ENCODE results near the gene RPUSD1.

The RPUSD1 gene

GRCh38 chr16:741986-742629 is 46.1 kb downstream of the RPUSD1 start:
- DNase-seq: no peak

DNA sequence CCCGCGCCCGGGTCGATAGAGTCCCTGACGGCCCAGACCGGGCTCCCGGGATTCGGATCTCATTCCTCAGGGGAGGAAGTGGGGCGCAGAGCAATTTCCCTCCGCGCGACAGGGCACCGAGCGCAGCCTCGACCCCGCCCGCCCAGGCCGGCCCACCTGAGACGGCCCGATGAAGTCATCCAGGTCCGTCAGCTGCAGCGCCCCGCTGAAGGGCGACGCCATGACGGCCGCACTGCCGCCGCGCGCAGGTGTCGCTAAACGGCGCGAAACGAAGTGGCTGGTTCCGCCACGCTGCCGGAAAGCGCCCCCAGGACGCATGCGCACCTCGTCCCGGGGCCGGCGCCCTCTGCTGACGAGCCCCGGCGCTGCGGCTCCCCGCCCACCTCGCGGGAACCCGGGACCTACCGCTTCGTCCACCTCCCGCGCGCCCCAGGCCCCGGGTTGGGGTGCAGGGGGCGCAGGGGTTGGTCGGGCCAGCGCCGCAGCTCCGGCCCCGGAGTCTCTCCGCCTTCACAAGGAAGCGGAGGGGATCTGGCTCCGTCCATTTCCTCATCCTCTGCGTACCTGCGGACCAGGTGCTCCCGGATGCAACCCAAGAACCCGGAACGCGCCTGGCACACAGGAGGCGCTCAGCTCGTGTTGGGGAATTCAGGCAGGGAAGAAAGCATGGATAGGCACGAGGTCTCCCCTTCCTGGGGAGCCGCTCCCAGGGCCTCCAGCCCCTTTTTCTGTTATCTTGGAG is 47.2 kb downstream of the RPUSD1 start, which contains the start of gene CIAO3:
TSS of gene CIAO3 (minus strand) at position 234 of the 742 bp plus-strand sequence. CDS start at position 222, 12 bp downstream.
- DNase-seq: no peak

DNA sequence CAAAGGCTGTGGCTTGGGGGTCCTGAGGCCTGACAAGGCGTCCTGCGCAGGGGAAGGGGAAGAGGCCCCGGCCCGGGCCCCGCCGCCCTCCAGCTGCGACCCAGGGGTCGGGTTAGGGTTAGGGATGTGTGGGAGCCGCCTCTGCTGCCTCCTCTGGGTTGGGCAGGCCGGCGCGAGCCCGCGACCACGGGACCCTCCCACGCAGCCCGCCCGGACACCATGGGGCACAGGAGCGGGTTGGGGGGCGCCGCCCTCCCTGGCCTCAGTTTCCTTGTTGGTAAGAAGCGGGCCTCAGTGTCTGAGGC is 47.8 kb downstream of the RPUSD1 start:
- DNase-seq: no peak

- DNase-seq: no peak
Observed at GRCh38 chr16:739560-740458, 48.4 kb downstream of the RPUSD1 start.

DNA sequence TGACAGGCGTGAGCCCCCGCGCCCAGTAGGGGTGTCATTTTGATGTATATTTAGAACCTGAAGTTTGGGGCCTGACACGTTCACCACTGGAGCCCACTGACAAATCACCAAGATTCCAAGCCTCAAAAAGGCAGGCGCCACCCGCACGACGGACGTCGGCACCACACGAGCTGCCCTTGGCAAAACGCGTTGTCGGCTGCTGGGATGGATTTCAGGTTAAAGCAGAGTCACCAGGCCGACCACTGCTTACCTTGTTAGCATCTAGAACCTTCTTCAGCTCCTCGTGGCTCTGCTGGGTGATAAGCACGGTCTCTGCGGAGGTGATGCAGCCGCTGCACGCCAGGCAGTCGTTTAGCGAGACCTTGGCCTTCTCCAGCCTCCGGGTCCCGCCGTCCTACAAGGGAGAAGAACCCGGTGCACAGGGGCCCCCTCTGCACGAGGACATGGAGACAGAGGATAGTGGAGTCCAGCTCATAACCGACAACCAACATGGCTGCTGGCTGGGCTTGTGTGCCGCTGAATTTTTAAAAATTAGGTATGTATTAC is 51.2 kb downstream of the RPUSD1 start:
- DNase-seq: no peak

DNA sequence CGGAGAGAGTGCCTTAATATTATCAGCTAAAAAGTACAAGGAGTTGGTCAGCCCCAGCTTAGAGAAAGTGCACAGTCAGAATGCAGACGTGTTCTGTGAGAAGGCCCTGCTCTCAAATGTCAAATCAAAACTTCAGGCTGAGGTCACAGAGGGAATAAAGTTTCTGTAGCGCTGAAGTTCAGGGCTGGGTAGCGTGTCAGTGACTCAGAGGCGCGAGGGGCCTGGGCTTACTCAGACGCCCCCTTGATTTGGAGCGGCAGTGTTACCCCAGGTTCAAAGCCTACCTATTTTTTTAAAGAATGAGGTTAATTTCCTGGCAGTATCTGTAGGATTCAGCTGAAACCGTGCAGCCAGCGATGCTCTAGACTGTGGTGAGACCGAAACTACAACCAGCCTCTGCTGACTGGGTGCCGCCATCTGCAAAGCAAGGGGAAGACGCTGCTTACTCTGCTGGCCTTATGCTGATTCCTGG is 52.2 kb downstream of the RPUSD1 start:
- no peak for DNase-seq

DNA sequence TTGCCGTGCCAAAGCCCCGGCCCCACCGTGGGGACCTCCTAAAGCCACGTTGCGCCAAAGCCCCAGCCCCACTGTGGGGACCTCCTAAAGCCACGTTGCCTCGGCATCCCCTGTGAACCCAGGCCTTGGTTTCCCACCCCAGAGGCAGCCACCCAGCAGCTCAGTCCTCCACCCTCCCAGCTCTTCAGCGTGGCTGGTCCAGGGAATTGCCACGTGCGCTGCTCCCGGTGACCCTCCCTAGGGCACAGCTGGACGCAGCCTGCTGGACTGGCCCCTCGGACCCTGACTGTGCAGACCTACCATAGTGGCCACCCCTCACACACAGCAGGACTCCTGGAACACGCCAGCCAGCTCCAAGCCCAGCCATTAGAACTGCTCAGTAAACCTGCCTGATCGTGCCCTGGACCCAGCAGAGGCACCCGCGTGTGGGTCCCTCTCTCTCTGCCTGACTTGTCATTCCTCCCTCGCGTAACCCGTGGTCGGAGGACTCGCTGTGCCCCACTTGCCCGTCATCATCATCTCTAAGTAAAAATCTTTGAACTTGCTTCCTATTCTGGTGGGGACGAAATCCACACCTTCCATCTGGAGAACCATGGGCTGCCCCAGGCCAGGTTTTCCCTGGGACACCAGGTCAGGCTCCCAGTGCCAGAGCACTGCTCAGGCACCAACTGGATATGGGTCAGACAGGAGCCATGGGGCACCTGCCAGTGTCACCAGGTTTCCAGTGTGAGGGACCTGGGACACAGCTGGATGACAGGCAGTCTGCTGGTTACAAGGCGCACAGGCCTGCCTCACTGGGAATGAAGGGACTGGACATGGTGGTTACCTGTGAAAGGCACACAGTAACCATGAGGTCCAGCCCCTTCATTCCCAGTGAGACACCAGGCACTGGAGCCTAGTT is 53.0 kb downstream of the RPUSD1 start:
- no peak for DNase-seq
